Measurements from ENCODE around the gene GLIS2.
A peak's percentile ranks its signal among the peaks of the same experiment; 100 is the strongest.

Gene GLIS2

GRCh38 chr16:4319454-4320421 lies 3.9 kb downstream of the GLIS2 start:
- Histone ChIP-seq H3K79me2 (ENCODE audit: low read length) (no peaks in the 10 kb centered on the region), H3K4me2 (ENCODE audit: low read length) (peak overlapping the region; percentile 47), H4K20me1 (ENCODE audit: insufficient read depth, low read length) (no peaks in the 10 kb centered on the region), H3K4me3 (ENCODE audit: low read length) (peak overlapping the region; percentile 25; the same call in 1 of the 2 replicates), H2AFZ (ENCODE audit: low read depth, low read length) (no peak overlapping the region), H3K9ac (ENCODE audit: low read length) (no peak overlapping the region), H3K36me3 (replicated peaks; ENCODE audit: low read depth, low read length) (no peaks in the 10 kb centered on the region), H3K27me3 (ENCODE audit: low read depth, low read length) (peaks cover 17% of the 10 kb centered on the region), H3K9me3 (ENCODE audit: insufficient read depth, low read length) (no peaks in the 10 kb centered on the region), H3K27ac (ENCODE audit: low read length) (no peak overlapping the region), H3K4me1 (ENCODE audit: low read length) (peaks cover 11% of the 10 kb centered on the region)
- no peak for TF ChIP-seq CTCF (IDR thresholded peaks at IDR 0.05; ENCODE audit: low read depth, low read length)
- TF ChIP-seq EZH2phosphoT487 (IDR thresholded peaks at IDR 0.05; ENCODE audit: low read depth), result no peak

- Histone ChIP-seq H3K9ac (ENCODE audit: low read length) (no peak overlapping the region), H2AFZ (ENCODE audit: low read depth, low read length) (no peak overlapping the region), H4K20me1 (ENCODE audit: insufficient read depth, low read length) (no peaks in the 10 kb centered on the region), H3K4me2 (ENCODE audit: low read length) (no peak overlapping the region), H3K79me2 (ENCODE audit: low read length) (no peaks in the 10 kb centered on the region), H3K36me3 (replicated peaks; ENCODE audit: low read depth, low read length) (no peaks in the 10 kb centered on the region), H3K4me3 (ENCODE audit: low read length) (no peak overlapping the region), H3K9me3 (ENCODE audit: insufficient read depth, low read length) (no peaks in the 10 kb centered on the region), H3K4me1 (ENCODE audit: low read length) (peaks cover 17% of the 10 kb centered on the region), H3K27me3 (ENCODE audit: low read depth, low read length) (0 out of 2 replicates have a peak, but pooled peaks cover 11% of the 10 kb centered on the region), H3K27ac (ENCODE audit: low read length) (no peak overlapping the region)
- no peak for TF ChIP-seq CTCF (IDR thresholded peaks at IDR 0.05; ENCODE audit: low read depth, low read length)
- no peak for TF ChIP-seq EZH2phosphoT487 (IDR thresholded peaks at IDR 0.05; ENCODE audit: low read depth)
These were observed 4.8 kb downstream of the GLIS2 start for GRCh38 chr16:4320571-4321137.

- H3K4me2 ChIP-seq (ENCODE audit: low read length), result no peak overlapping the region
- H3K4me1 ChIP-seq (ENCODE audit: low read length), result peaks cover 18% of the 10 kb centered on the region
- no peak overlapping the region for H2AFZ ChIP-seq (ENCODE audit: low read depth, low read length)
- H3K9me3 ChIP-seq (ENCODE audit: insufficient read depth, low read length), result no peaks in the 10 kb centered on the region
- TF ChIP-seq CTCF (IDR thresholded peaks at IDR 0.05; ENCODE audit: low read depth, low read length), result no peak
- no peak for TF ChIP-seq EZH2phosphoT487 (IDR thresholded peaks at IDR 0.05; ENCODE audit: low read depth)
- no peak overlapping the region for H3K9ac ChIP-seq (ENCODE audit: low read length)
- H4K20me1 ChIP-seq (ENCODE audit: insufficient read depth, low read length), result no peaks in the 10 kb centered on the region
- H3K27ac ChIP-seq (ENCODE audit: low read length), result no peak overlapping the region
- H3K4me3 ChIP-seq (ENCODE audit: low read length), result no peak overlapping the region
- 0 out of 2 replicates have a peak, but pooled peaks cover 9% of the 10 kb centered on the region for H3K27me3 ChIP-seq (ENCODE audit: low read depth, low read length)
- no peaks in the 10 kb centered on the region for H3K36me3 ChIP-seq (replicated peaks; ENCODE audit: low read depth, low read length)
- no peaks in the 10 kb centered on the region for H3K79me2 ChIP-seq (ENCODE audit: low read length)
These were observed 5.6 kb downstream of the GLIS2 start for GRCh38 chr16:4321286-4322120.

Data from OCI-LY3 (cell line).